ENCODE data around the gene RPL28.

DNA sequence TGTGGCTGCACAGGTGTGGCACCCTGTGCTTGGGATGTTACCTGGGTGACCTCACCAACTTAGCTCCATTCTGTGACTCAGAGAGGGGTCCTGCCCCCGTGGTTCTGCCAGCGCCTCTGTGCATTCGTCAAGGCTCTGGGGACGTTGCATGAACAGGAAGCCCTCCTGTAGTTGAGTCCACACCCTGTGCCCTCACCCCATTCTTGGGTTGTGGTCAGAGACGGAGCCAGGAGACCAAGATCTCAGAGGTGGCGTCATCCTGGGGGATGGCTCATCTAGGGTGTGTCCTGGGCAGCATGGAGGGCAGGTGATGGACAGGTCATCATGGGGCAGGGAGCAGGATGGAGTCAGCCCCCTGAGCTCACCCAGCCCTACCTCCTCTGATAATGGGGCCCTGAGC is 33.7 kb upstream of the RPL28 start:
- TF ChIP-seq, protein P1, sequence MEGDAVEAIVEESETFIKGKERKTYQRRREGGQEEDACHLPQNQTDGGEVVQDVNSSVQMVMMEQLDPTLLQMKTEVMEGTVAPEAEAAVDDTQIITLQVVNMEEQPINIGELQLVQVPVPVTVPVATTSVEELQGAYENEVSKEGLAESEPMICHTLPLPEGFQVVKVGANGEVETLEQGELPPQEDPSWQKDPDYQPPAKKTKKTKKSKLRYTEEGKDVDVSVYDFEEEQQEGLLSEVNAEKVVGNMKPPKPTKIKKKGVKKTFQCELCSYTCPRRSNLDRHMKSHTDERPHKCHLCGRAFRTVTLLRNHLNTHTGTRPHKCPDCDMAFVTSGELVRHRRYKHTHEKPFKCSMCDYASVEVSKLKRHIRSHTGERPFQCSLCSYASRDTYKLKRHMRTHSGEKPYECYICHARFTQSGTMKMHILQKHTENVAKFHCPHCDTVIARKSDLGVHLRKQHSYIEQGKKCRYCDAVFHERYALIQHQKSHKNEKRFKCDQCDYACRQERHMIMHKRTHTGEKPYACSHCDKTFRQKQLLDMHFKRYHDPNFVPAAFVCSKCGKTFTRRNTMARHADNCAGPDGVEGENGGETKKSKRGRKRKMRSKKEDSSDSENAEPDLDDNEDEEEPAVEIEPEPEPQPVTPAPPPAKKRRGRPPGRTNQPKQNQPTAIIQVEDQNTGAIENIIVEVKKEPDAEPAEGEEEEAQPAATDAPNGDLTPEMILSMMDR (IDR thresholded peaks at IDR 0.05; ENCODE audit: low read depth, low read length): no peak
- no peak for TF ChIP-seq EZH2phosphoT487 (IDR thresholded peaks at IDR 0.05; ENCODE audit: low read depth)
